Measurements from ENCODE around the gene FSD1.
"Not testable (repeated sequence)": the region's sequence is repeated elsewhere in the genome, so short reads cannot be mapped to it uniquely, and the experiment has no call there.

The FSD1 gene

GRCh38 chr19:4284974-4285373 is 19.4 kb upstream of the FSD1 start:
- DNase-seq (ENCODE audit: low read depth) = no peak

- not testable (repeated sequence) for DNase-seq (ENCODE audit: low read depth)
Measured at GRCh38 chr19:4286141-4286540, 18.3 kb upstream of the FSD1 start.

GRCh38 chr19:4288091-4288777 is 16.2 kb upstream of the FSD1 start:
- DNase-seq (ENCODE audit: low read depth) = no peak

- DNase-seq (ENCODE audit: low read depth) = no peak
Measured at GRCh38 chr19:4291184-4291732, 13.1 kb upstream of the FSD1 start.

- DNase-seq (ENCODE audit: low read depth) = no peak
Measured at GRCh38 chr19:4292515-4292914, 11.9 kb upstream of the FSD1 start.

- DNase-seq (ENCODE audit: low read depth) = no peak
Measured at GRCh38 chr19:4294389-4294788, 10.0 kb upstream of the FSD1 start.

- no peak for DNase-seq (ENCODE audit: low read depth)
Measured at GRCh38 chr19:4295972-4296771, 8.2 kb upstream of the FSD1 start.

- DNase-seq (ENCODE audit: low read depth) = peak; percentile 20
Measured at GRCh38 chr19:4297901-4298809, 6.2 kb upstream of the FSD1 start.

- no peak for DNase-seq (ENCODE audit: low read depth)
Measured at GRCh38 chr19:4298810-4299550, 5.4 kb upstream of the FSD1 start.

- DNase-seq (ENCODE audit: low read depth) = no peak
Measured at GRCh38 chr19:4300589-4300988, 3.8 kb upstream of the FSD1 start.

GRCh38 chr19:4301590-4302242 is 2.7 kb upstream of the FSD1 start:
- DNase-seq (ENCODE audit: low read depth) = no peak

GRCh38 chr19:4302243-4302640 is 2.2 kb upstream of the FSD1 start, which contains the start of gene TMIGD2:
Gene TMIGD2, minus strand, starts transcription at chr19:4302389. Its CDS starts 4 bp downstream, at chr19:4302385.
- no peak for DNase-seq (ENCODE audit: low read depth)

GRCh38 chr19:4303819-4304537 is 420 bp upstream of the FSD1 start:
- no peak for DNase-seq (ENCODE audit: low read depth)

GRCh38 chr19:4305257-4305612 is 837 bp downstream of the FSD1 start:
- no peak for DNase-seq (ENCODE audit: low read depth)

GRCh38 chr19:4305659-4306058 is 1.3 kb downstream of the FSD1 start:
- no peak for DNase-seq (ENCODE audit: low read depth)

- DNase-seq (ENCODE audit: low read depth) = no peak
Measured at GRCh38 chr19:4310247-4311121, 6.1 kb downstream of the FSD1 start.

GRCh38 chr19:4313847-4314490 is 9.6 kb downstream of the FSD1 start:
- DNase-seq (ENCODE audit: low read depth) = no peak

GRCh38 chr19:4316956-4317355 is 12.6 kb downstream of the FSD1 start:
- no peak for DNase-seq (ENCODE audit: low read depth)

GRCh38 chr19:4318460-4318859 is 14.1 kb downstream of the FSD1 start:
- DNase-seq (ENCODE audit: low read depth) = no peak

All from stimulated activated CD8-positive, alpha-beta memory T cell treated with anti-CD3 and anti-CD28 coated beads, Interleukin-4, amount 100 ng/mL, for 24 hours (primary cell).